C4-2B (cell line): ENCODE results near the gene RNF38.

Experiments used
- CTCF ChIP-seq: fragments of 450-650 bp; conservative IDR thresholded peaks from 2 replicates; pipeline ENCODE4 v1.5.1; 2017; ENCODE audit warnings: mild to moderate bottlenecking
- ZFX ChIP-seq: fragments of 450-650 bp; IDR thresholded peaks from 2 replicates; pipeline ENCODE4 v1.6.1; 2017

GRCh38 chr9:36416890-36417289 is 16.8 kb upstream of the RNF38 start:
- no peak for TF ChIP-seq CTCF
- no peak for TF ChIP-seq ZFX
